ENCODE data around the gene IL17B.

Gene IL17B

DNA sequence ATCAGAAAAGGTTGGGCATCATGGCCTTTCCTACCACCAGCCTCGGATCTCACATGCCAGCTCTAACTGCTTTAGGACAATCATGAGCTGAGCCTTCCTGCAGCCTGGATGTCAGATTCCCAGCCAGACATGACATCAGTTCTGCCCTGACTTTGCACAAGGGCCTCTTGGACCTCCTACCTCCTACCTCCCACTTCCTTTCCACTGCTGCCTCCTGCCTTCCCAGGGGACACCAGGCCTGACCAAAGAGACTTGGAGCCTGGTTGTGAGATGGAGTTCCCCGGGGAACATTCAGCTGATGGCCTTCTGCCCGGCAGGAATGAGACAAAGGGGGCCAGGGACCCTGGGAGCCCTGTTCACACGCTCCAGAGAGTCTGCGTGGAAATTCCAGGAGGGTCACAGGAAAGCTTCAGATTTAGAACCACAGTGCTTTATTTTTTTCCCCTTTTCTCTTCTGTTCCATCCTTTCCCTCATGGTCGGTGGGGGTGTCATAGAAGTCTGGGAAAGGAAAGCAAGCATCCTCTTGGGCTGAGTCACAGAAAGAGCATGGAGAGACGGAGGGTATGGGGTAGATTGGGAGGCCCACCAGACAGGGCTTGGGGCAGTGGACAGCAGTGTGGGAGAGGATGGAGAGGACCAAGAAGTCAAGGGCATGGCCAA lies 35.4 kb upstream of the IL17B start:
- DNase-seq = no peak

DNA sequence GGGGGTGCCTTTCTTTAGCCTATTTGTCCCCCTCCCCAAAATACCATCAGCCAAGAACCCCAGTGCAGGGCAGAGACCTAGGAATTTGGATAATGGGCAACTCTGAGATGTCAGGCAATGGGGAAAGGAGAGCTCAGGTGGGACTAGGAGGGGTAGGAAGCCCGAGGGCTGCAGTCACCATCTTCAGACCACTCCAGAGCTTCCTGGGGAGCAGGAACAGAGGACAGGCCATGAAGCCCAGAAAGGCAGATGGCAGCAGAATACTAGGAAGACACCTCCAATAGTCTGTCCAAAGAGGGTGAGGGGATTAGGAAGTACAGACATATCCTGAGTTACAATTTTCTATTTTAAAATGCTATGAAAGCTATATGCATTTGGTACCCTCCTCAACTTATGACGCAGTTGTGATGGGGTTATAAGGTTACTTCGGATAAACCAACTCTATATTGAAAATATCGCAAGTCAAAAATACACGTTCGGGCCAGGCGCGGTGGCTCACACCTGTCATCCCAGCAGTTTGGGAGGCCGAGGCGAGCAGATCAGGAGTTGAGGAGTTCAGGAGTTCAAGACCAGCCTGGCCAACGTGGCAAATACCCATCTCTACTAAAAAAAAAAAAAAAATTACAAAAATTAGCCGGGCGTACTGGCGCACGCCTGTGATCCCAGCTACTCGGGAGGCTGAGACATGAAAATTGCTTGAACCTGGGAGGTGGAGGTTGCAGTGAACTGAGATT lies 34.6 kb upstream of the IL17B start:
- DNase-seq = no peak

- no peak for DNase-seq
Measured at GRCh38 chr5:149412783-149413476, 33.8 kb upstream of the IL17B start.

DNA sequence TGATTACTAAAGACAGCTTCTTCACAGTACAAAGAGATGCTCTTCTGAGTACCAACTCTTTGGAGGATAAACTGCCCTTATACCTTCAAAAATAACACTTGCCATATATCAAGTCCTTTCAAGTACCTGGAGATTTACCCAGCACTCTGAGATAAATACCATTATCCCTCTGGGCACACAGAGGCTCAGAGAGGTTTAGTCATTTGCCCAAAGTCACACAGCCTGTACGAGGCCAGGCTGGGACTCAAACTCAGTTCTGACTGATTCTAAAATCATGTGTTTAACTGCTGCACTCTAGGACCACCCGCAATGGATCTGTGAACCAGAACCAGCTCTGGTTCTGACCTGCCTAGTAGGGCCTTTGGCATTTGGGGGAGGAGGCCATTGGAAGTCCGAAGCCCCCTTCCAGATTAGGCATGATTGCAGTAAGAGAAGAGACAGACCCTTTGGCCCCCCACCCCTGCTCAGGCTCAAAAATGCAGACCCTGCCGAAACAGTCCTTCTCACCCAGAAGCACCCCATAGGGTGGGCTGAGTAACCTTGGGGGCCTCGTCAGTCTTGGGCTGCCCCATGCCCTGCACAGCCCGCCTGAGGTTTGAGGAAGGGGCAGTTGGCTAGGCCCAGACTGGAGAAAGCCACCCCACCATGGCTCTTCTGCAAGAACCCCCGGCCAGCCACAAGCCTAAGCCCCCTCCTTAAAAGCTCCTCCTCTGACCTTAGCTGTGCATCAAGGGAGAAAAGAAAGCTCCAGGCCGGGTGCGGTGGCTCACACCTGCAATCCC lies 32.8 kb upstream of the IL17B start:
- no peak for DNase-seq

DNA sequence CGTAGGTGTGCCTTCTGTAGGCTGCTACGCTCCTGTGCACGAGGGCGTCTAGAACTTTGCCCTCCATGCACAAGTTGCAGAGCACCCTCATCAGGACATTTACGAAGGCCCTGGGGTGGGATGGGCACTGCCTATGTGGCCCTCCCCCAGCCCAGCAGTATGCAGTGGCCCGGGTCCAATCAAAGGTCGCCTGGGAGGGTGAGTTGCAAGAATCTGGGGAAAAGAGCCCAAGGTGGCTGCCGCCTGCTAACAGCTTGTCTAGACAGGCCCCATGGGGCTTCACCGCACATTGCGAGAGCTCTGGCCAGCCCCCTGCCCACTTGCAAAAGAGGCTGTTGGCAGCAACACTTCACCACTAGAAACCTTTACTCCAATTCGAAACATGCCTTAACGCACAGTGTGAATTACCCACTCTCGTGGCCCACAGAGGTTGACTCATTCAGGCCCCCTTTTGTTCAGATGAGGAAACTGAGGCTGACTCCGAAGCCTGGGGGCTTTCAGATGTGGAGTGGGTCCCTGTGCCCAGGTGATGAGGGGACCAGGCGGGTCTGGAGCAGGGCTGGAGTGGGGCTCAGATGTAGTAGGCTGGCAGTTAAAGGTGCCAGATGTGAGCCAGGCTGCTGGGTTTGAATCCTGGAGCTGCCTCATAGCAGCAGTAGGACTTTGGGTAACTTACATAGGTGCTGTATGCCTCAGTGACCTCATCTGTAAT lies 31.8 kb upstream of the IL17B start:
- DNase-seq = no peak

- no peak for DNase-seq
Measured at GRCh38 chr5:149410071-149410470, 31.0 kb upstream of the IL17B start.

DNA sequence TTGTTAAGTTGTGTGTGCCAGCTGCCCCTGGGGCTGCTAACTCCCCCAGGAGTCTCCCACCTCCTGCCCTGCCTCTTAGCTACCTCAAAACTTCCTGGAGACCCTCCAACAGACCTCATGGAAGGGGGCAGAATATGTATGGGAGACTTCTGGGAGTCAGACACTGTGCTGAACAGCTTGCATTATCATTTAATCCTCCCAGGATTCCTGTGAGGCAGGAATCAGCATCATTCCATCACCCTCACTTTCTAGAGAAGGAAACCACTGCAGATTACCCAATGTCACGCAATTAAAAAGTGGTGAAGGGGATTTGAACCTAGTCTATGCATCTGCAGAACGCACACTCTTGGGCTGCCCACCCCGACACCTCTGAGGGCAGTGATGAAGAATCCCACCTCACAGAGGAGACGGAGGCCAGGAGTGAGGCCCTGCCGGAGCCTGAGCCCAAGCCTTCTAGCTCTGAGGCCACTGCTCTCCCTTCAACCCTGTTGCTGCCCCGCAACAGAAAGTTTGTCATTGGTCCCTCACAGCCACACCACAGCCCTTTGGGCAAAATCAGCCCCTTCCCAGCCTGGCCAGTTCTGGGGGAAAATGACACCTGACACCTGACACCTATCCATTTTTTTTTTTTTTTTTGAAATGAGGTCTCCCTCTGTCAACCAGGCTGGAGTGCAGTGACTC lies 30.3 kb upstream of the IL17B start:
- no peak for DNase-seq

DNA sequence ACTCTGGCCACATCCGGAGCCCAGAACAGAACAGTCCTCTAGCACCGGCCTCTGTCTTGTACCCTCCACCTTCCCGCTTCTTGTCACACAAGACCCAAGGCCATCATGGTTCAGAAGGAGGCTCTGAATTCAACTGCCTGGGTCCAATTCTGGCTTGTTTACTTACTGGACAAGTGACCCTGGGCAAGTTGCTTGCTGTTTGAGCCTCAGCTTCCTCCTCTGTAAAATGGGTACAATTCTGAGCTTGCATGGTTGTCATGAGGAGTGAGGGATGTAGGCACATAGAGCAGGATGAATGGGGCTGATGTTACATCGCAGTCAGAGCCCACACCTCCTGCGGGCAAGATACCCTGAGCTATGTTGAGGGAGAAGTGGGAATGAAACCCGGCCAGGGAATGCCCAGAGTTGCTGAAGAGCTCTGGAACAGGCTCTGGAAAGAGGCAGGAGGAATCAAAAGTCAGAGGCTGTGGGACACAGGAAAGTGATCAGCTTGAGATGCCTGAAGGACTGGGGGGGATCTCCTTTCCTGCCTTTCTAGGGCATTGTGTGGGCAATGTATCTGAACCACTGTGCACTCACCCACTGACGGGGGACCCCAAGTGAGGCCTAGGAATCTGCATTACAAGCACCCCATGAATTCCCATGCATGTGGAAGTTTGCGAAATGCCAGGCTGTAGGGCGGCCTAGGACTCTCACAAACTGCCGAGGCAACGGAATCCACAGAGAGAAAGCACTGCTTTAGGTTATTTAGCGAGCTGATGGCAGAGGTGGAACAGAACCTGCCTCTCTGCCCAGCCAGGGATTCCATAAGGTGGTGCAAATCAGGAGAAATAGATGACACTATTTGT lies 29.4 kb upstream of the IL17B start:
- DNase-seq = no peak

GRCh38 chr5:149407323-149408251 lies 28.5 kb upstream of the IL17B start:
- DNase-seq = no peak

DNA sequence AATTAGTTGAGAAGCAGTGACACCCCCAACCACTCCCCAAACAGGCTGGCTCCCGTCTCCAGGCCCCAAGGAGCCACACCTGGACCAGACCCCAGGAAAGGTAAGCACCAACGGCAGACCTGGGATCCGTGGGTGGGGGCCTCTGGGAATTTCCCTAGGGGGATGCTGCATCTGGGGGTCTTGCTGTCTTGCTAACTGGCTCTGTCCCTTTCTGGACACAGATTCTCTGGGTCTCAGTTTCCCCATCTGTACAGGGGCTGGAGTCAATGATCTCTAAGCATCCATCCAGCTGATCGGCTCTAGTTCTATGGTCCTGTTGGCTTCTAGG lies 27.9 kb upstream of the IL17B start:
- DNase-seq = no peak

- no peak for DNase-seq
Measured at GRCh38 chr5:149406203-149406978, 27.3 kb upstream of the IL17B start.

DNA sequence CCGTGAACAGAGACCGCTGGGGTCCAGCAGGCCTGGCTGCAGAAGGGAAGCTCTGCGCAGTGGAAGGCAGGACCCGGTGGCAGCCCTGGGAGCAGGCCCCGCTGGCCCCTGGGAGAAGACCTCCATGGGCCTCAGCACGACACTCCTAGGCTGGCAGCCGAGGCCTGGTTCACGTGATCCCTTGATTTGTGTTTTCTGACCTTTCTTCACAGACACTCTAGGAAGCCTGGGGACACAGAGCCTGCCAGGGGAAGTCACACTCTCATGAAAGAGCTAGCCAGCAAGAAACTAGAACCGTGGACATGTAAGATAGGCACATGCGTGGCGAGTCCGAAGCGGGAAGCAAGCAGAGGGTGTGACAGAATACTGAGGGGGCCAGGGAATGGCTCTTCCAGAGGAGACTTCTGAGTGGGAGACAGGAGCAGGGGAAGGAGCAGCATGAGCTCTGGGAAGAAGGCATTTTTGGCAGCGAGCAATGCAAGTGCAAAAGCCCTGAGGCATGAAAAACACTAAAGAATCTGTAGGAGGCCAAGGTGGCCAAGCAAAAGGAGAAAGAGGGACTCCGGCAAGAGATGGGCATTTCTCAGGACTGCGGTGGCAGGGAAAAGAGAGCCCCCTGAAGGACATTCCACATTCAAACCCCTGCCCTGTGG lies 26.6 kb upstream of the IL17B start:
- DNase-seq = no peak

- DNase-seq = no peak
Measured at GRCh38 chr5:149404746-149405549, 25.9 kb upstream of the IL17B start.

DNA sequence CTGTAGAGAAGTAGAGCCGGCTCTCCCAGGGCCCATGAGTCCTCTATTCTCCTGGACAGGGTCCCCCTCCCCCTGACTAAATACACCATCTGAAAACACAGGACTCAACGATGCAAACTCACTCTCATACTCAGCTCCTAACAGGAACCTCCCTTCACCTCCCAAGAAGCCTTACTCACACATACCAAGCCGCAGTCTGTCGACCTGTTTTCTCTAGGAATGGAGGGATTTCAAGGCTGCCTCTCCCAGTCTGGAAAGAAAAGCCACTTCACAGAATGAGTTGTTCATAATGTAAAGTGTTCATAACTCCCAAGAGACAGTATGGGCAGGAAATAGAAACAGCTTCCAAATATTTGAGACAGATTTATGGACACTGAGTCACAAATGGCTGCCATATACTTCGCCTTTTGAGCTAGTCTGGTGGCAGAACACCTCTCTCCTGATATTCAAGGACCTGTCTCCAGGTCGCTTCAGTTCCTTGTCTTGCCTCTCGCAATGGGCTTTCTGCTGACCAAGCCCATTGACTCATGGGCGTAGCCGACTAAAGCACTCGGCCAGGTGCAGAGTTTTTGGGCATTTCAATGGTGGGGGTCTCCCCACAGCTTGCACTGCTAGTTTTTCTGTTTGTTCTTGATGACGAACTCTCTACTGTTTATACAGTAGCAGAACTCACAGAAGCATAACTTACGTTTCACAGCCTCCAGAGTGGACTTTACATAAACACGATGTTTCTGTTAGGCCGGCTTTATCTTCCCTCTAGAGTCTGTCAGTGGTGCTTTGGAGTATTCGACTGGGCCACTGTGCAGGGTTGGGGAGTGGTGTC lies 25.0 kb upstream of the IL17B start:
- no peak for DNase-seq

GRCh38 chr5:149402291-149402690 lies 23.2 kb upstream of the IL17B start:
- no peak for DNase-seq

GRCh38 chr5:149401051-149401450 lies 22.0 kb upstream of the IL17B start:
- DNase-seq = no peak

GRCh38 chr5:149400304-149400703 lies 21.2 kb upstream of the IL17B start:
- DNase-seq = no peak

All from midbrain (tissue), 1 donor.